ENCODE data around the gene ACTL7A.

DNA sequence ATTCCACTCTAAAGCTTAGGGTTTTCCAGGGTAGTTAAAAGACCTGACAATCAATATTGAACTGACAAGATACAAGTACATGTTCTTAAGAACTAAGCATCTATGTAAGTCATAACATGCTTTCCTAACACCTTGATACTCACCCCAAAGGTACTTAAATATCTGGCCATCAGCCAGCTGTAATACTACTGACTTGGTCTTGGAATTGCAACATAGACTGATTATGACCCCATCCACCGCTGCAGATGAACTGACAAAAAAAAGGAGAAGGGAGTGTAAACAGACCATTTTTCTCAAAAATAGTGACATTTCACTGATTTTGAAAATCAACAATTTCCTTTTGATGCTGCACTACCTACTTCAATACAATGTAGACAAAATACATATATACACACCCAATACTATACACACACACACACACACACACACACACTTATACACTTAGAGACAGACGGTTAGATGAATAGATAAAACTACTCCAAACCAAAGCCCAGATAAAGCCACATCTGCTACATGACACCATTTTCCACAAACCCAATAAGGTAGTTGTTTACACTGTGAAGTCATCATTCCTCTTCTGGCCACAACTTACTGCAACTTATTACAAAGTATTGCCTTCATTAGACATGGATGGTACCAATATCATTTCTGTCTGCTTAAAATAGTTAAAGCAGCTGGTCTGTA lies 41.5 kb downstream of the ACTL7A start:
- TF ChIP-seq, protein P1, sequence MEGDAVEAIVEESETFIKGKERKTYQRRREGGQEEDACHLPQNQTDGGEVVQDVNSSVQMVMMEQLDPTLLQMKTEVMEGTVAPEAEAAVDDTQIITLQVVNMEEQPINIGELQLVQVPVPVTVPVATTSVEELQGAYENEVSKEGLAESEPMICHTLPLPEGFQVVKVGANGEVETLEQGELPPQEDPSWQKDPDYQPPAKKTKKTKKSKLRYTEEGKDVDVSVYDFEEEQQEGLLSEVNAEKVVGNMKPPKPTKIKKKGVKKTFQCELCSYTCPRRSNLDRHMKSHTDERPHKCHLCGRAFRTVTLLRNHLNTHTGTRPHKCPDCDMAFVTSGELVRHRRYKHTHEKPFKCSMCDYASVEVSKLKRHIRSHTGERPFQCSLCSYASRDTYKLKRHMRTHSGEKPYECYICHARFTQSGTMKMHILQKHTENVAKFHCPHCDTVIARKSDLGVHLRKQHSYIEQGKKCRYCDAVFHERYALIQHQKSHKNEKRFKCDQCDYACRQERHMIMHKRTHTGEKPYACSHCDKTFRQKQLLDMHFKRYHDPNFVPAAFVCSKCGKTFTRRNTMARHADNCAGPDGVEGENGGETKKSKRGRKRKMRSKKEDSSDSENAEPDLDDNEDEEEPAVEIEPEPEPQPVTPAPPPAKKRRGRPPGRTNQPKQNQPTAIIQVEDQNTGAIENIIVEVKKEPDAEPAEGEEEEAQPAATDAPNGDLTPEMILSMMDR (conservative IDR thresholded peaks at IDR 0.05; ENCODE audit: low read length) = no peak
- no peak for TF ChIP-seq EZH2phosphoT487 (IDR thresholded peaks at IDR 0.05; ENCODE audit: borderline replicate concordance)
